Naive thymus-derived CD8-positive, alpha-beta T cell (primary cell): ENCODE results near the gene IGFBP5. TPM values are rescaled to one million over a fixed set of nuclear protein-coding genes. Genes with fewer than 3 reads are reported as not detected.

Source experiments
- ATAC-seq, 2 donors: fragments of 150-1000 bp; cut with Tn5 transposase in 1 of 2; sonication (Bioruptor Pico), chemical (Tn5 transposase) in 1 of 2; 1 replicate in 1 of 2; 2 replicates in 1 of 2; pipeline ENCODE4 v1.10.0; 2021; ENCODE audit warnings: mild to moderate bottlenecking in 2 of 2, moderate library complexity in 2 of 2
- POLR2A ChIA-PET: fragments of 350-600 bp; sonication (Branson Sonifier 250); formaldehyde crosslinking; loops from one replicate; lab custom pipeline; 2021; ENCODE audit warnings: antibody characterized with exemption; lab: Charles Lee
- DNase-seq, 10 donors: peaks; one replicate each; pipeline versions ENCODE4 v3.0.0 to v3.0.0-alpha.2; 2020 to 2022
- H3K27ac Mint-ChIP-seq, 10 donors: one replicate each; pipeline ENCODE4 v1.8.0; 2020 to 2022; ENCODE audit warnings: mild to moderate bottlenecking in 10 of 10, mixed read lengths in 10 of 10, moderate library complexity in 4 of 10, inconsistent platforms in 1 of 10
- H3K27me3 Mint-ChIP-seq, 5 donors: one replicate each; pipeline ENCODE4 v1.8.0; 2021 to 2022; ENCODE audit warnings: mixed read lengths in 5 of 5
- H3K36me3 Mint-ChIP-seq, 3 donors: one replicate each; pipeline ENCODE4 v1.8.0; 2020 to 2022; ENCODE audit warnings: mixed read lengths in 3 of 3, mild to moderate bottlenecking in 2 of 3, inconsistent platforms in 1 of 3
- H3K4me1 Mint-ChIP-seq, 4 donors: one replicate each; pipeline ENCODE4 v1.8.0; 2021 to 2022; ENCODE audit warnings: mixed read lengths in 4 of 4
- H3K4me3 Mint-ChIP-seq, 10 donors: one replicate each; pipeline ENCODE4 v1.8.0; 2020 to 2022; ENCODE audit warnings: mild to moderate bottlenecking in 10 of 10, mixed read lengths in 10 of 10, moderate library complexity in 6 of 10, inconsistent platforms in 1 of 10
- H3K9me3 Mint-ChIP-seq, 9 donors: one replicate each; pipeline ENCODE4 v1.8.0; 2020 to 2022; ENCODE audit warnings: mixed read lengths in 9 of 9, mild to moderate bottlenecking in 3 of 9, inconsistent platforms in 1 of 9, moderate library complexity in 1 of 9
- polyA plus RNA-seq, 3 donors: library from polyadenylated mRNA; unstranded; fragments of 300-500 nt; fragmentation: Illumina TruSeq; gene quantifications; one replicate each; pipeline ENCODE4 v1.2.3, GENCODE V29; 2021
- total RNA-seq, 8 experiments: library from RNA in 2 of 8; stranded (reverse) in 2 of 8; gene quantifications; one replicate each; pipeline ENCODE4 v1.2.3 and lab custom pipeline; 2021 to 2026

The IGFBP5 gene
- total and polyA plus RNA-seq, 5 experiments from 2014 or later: not detected

- DNase-seq: no peak
- H3K9me3 Mint-ChIP-seq: no peaks in the 10 kb centered on the region
- no peak overlapping the region for H3K27ac Mint-ChIP-seq
- peaks cover 0 to 15% (median 4%) of the 10 kb centered on the region in 5 donors for H3K27me3 Mint-ChIP-seq
- POLR2A ChIA-PET: no interaction called here
- ATAC-seq: no peak
- peaks cover 0 to 2% (median 0%) of the 10 kb centered on the region in 4 donors for H3K4me1 Mint-ChIP-seq
- H3K36me3 Mint-ChIP-seq: no peaks in the 10 kb centered on the region
- no peak overlapping the region for H3K4me3 Mint-ChIP-seq
These were observed 35.5 kb upstream of the IGFBP5 start for GRCh38 chr2:216730871-216731270.

- ATAC-seq: no peak
- POLR2A ChIA-PET: no interaction called here
- H3K4me1 Mint-ChIP-seq: peaks cover 0 to 2% (median 0%) of the 10 kb centered on the region in 4 donors
- no peaks in the 10 kb centered on the region for H3K36me3 Mint-ChIP-seq
- H3K4me3 Mint-ChIP-seq: no peak overlapping the region
- no peaks in the 10 kb centered on the region for H3K9me3 Mint-ChIP-seq
- no peak for DNase-seq
- H3K27ac Mint-ChIP-seq: no peak overlapping the region
- H3K27me3 Mint-ChIP-seq: peaks cover 0 to 13% (median 2%) of the 10 kb centered on the region in 5 donors
These were observed 32.2 kb upstream of the IGFBP5 start for GRCh38 chr2:216727346-216728122.

GRCh38 chr2:216724190-216724589 is 28.8 kb upstream of the IGFBP5 start:
- ATAC-seq: no peak

DNA sequence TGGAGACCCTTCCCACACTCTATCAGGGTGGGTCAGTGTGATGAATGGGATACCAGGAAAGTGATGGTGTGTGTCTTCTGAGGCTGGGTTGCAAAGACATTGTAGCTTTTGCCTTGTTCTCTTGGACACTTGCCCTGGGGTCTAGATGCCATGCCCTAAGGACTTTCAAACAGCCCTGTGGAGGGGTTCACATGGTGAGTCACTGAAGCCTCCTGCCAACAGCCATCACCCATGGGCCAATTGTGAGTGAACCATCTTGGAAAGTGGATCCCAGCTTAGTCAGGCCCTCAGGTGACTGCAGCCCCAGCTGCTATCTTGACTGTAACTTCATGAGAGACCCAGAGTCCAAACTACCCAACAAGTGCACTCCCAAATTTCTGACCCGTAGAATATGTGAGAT is 25.8 kb upstream of the IGFBP5 start:
- no peak overlapping the region for H3K27ac Mint-ChIP-seq
- POLR2A ChIA-PET: no interaction called here
- DNase-seq: no peak

More at GRCh38 chr2:216724190-216724589, 28.8 kb upstream of the IGFBP5 start:
- H3K4me1 Mint-ChIP-seq: peaks cover 0 to 2% (median 0%) of the 10 kb centered on the region in 4 donors
- no peak overlapping the region for H3K27ac Mint-ChIP-seq
- H3K4me3 Mint-ChIP-seq: no peak overlapping the region
- POLR2A ChIA-PET: no interaction called here
- no peaks in the 10 kb centered on the region for H3K9me3 Mint-ChIP-seq
- H3K27me3 Mint-ChIP-seq: peaks cover 0 to 15% (median 0%) of the 10 kb centered on the region in 5 donors
- no peak for DNase-seq
- H3K36me3 Mint-ChIP-seq: no peaks in the 10 kb centered on the region

GRCh38 chr2:216720722-216721121 is 25.4 kb upstream of the IGFBP5 start:
- no peaks in the 10 kb centered on the region for H3K36me3 Mint-ChIP-seq
- no peaks in the 10 kb centered on the region for H3K9me3 Mint-ChIP-seq
- H3K27ac Mint-ChIP-seq: no peak overlapping the region
- no peak overlapping the region for H3K4me3 Mint-ChIP-seq
- no peak for DNase-seq
- H3K4me1 Mint-ChIP-seq: no peaks in the 10 kb centered on the region
- no peak for ATAC-seq
- POLR2A ChIA-PET: no interaction called here
- peaks cover 0 to 15% (median 2%) of the 10 kb centered on the region in 5 donors for H3K27me3 Mint-ChIP-seq

More for the DNA sequence above, 25.8 kb upstream of the IGFBP5 start:
- Mint-ChIP-seq H3K4me1 (no peaks in the 10 kb centered on the region), H3K36me3 (no peaks in the 10 kb centered on the region), H3K4me3 (no peak overlapping the region), H3K9me3 (no peaks in the 10 kb centered on the region), H3K27me3 (peaks cover 0 to 15% (median 2%) of the 10 kb centered on the region in 5 donors)
- no peak for ATAC-seq

DNA sequence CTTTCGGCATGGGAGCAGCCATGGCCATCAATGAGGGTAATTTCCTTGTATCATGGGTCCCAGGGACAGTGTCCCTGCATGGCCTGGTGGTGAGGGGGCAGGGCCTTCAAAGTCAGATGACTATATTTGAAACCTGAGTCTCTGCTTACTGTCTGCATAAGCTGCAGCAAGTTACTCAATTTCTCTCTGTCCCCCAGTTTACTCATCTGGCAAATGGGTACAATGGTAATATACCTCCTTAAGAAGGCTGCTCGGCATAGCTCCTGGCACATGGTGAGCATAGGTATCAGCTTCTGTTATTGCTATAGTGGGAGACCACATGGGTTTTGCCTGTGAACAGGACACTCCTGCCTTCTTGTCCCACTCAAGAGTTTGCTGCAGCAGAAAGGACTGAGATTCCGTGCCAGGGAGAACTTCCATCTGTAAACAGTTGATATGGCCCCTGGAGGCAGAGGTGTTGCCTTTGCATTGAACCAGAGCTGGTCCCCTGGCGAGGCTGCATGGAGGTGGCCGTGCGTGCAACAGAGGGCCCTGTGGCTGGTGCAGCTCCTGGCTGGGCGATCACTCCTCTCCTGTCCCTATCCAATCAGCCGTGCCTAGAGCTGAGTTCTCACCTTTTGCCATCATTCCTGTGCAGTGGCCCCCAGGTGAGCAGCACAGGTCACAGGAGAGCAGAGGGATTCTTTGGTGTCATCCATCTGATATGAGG is 22.7 kb upstream of the IGFBP5 start:
- H3K27me3 Mint-ChIP-seq: peaks cover 0 to 12% (median 2%) of the 10 kb centered on the region in 5 donors
- ATAC-seq: no peak
- POLR2A ChIA-PET: no interaction called here

GRCh38 chr2:216717491-216717901 is 22.1 kb upstream of the IGFBP5 start:
- peaks cover 0 to 12% (median 2%) of the 10 kb centered on the region in 5 donors for H3K27me3 Mint-ChIP-seq
- H3K36me3 Mint-ChIP-seq: no peaks in the 10 kb centered on the region
- POLR2A ChIA-PET: no interaction called here
- no peaks in the 10 kb centered on the region for H3K9me3 Mint-ChIP-seq
- H3K4me1 Mint-ChIP-seq: no peaks in the 10 kb centered on the region
- DNase-seq (no peak), ATAC-seq (no peak)
- H3K27ac Mint-ChIP-seq: no peak overlapping the region
- H3K4me3 Mint-ChIP-seq: no peak overlapping the region

More for the DNA sequence above, 22.7 kb upstream of the IGFBP5 start:
- DNase-seq: no peak
- Mint-ChIP-seq H3K9me3 (no peaks in the 10 kb centered on the region), H3K36me3 (no peaks in the 10 kb centered on the region), H3K27ac (no peak overlapping the region), H3K4me3 (no peak overlapping the region), H3K4me1 (no peaks in the 10 kb centered on the region)

DNA sequence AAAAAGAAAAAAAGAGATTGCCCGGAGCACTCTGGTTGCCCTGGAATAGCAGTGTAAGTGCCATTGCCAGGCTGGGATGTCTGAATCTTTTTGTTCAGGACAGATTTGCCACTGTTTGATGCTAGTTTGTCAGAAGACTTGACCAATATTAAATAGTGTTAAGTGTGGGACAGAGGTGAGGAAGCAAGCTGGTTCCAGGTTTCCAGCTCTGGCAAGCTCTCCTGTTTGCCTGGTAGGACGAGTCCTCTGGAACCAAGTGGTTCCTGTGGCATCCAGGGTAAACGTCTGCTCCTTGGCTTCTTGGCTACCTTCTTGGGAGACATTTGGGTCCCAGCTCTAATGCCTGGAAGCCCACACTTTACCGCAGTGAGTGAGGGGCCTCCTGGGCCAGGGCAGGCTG is 20.8 kb upstream of the IGFBP5 start:
- H3K27ac Mint-ChIP-seq: no peak overlapping the region
- no peak for ATAC-seq
- H3K4me1 Mint-ChIP-seq: no peaks in the 10 kb centered on the region
- H3K4me3 Mint-ChIP-seq: no peak overlapping the region
- peaks cover 0 to 7% (median 0%) of the 10 kb centered on the region in 5 donors for H3K27me3 Mint-ChIP-seq
- POLR2A ChIA-PET: no interaction called here
- DNase-seq: no peak
- H3K9me3 Mint-ChIP-seq: no peaks in the 10 kb centered on the region
- no peaks in the 10 kb centered on the region for H3K36me3 Mint-ChIP-seq

DNA sequence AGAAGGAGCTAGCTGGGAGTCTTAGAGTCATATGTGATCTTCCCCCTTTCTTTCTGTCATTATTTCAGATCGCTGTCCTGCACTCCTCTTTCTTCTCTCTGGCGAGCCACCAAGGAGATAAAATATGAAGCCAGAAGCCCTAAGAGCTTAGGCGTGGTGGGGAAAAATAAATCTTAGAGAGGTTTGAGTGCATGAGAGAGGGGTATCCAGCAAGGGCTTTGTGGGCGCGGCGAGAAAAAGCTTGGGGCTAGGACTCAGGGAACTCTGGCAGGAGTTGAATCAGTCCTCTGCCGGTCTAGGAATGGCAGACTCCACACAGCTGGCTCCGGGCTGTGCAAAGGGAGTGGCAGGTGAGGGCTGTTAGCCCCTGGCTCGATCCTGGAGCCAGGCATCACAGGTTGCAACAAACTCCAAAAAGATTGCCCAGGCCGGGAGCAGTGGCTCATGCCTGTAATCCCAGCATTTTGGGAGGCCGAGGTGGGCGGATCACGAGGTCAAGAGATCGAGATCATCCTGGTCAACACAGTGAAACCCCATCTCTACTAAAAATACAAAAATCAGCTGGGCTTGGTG is 20.1 kb upstream of the IGFBP5 start:
- H3K4me3 Mint-ChIP-seq: no peak overlapping the region
- DNase-seq: no peak
- H3K27ac Mint-ChIP-seq: no peak overlapping the region
- no peak for ATAC-seq
- POLR2A ChIA-PET: no interaction called here
- no peaks in the 10 kb centered on the region for H3K4me1 Mint-ChIP-seq
- peaks cover 0 to 4% (median 0%) of the 10 kb centered on the region in 5 donors for H3K27me3 Mint-ChIP-seq
- no peaks in the 10 kb centered on the region for H3K9me3 Mint-ChIP-seq
- H3K36me3 Mint-ChIP-seq: no peaks in the 10 kb centered on the region

DNA sequence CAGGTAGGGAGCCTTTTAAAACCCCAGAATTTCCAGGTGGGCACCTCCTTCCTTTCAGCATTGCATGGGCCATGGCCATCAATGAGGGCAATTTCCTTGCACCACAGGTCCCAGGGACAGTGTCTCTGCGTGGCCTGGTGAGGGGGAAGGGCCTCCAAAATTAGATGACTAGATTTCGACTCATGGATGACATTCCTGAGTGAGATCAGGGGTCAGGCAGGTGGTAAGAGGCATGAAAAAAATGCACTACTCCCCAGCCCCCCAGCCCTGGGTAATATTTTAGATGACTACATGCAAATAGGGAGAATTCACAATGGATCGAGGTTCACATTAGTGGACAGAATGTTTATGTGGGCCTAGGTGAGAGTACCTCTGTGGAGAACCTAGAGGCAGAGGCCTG is 19.0 kb upstream of the IGFBP5 start:
- H3K4me3 Mint-ChIP-seq: no peak overlapping the region

DNA sequence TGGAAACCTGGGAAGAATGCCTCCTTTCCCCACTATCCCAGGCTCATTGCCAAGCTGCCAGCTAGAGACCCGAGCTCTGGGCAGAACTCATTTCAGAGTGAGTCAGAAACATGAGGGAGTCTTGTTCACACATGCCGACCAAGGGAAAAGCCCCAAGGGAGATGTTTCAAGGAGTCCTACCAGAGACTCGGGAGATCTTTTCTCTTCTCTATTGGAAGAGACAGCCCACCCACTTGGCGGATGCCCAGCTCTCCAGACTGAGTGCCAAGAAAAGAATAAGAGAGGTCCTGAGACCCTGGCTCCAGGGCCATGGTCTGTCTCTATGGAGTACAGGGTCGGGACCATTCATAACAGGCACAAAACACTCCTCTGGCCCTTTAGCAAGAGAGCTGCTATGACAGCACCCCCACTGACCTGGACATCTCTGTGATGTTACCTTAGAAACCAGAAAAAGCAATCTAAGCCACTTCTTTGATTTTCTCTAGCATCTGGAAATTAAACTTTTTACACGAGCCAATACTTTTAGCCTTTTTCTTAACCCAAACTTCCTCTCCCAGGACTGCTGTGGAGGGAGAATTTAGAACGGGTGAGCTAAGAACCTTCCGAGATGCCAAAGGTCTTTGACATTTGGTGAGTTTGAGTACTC is 18.5 kb upstream of the IGFBP5 start:
- Mint-ChIP-seq H3K27ac (no peak overlapping the region), H3K4me3 (no peak overlapping the region), H3K9me3 (peaks cover 0 to 10% (median 0%) of the 10 kb centered on the region in 9 donors), H3K4me1 (no peaks in the 10 kb centered on the region), H3K27me3 (peaks cover 0 to 2% (median 0%) of the 10 kb centered on the region in 5 donors), H3K36me3 (no peaks in the 10 kb centered on the region)
- DNase-seq (no peak), ATAC-seq (no peak)
- POLR2A ChIA-PET: no interaction called here

More for the DNA sequence above, 19.0 kb upstream of the IGFBP5 start:
- ATAC-seq (no peak), DNase-seq (no peak)
- POLR2A ChIA-PET: no interaction called here
- Mint-ChIP-seq H3K4me1 (no peaks in the 10 kb centered on the region), H3K27ac (no peak overlapping the region), H3K36me3 (no peaks in the 10 kb centered on the region), H3K9me3 (peaks cover 0 to 4% (median 0%) of the 10 kb centered on the region in 9 donors), H3K27me3 (peaks cover 0 to 2% (median 0%) of the 10 kb centered on the region in 5 donors)

DNA sequence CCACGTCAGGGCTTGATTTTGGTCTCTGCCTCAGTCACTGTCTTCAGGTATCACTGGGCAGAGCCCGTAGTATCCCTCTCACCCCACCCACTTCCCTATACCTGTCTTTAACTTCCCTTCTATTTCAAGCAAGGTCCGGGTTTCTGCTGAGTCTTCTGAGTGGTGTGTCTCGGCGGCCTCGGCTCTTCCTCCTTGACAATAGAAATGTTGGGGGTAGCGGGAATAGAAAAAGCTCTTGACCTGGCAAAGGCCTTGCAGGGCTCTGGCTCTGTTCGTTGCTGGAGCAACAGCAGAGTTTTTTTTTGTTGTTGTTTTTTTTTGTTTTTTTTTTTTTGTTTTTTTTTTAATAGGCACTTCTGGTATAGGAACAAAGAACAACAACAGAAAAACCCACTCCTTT is 16.0 kb upstream of the IGFBP5 start:
- no peak overlapping the region for H3K4me3 Mint-ChIP-seq
- H3K27ac Mint-ChIP-seq: no peak overlapping the region
- POLR2A ChIA-PET: no interaction called here

More for the DNA sequence above, 16.0 kb upstream of the IGFBP5 start:
- DNase-seq (no peak), ATAC-seq (no peak)
- Mint-ChIP-seq H3K4me1 (no peaks in the 10 kb centered on the region), H3K9me3 (peaks cover 0 to 12% (median 0%) of the 10 kb centered on the region in 9 donors), H3K36me3 (no peaks in the 10 kb centered on the region), H3K27me3 (no peaks in the 10 kb centered on the region)
